ENCODE data around the gene CYB561A3. TPM values are rescaled to one million over a fixed set of nuclear protein-coding genes. Genes with fewer than 3 reads are reported as not detected.

CYB561A3 gene
- total and polyA plus RNA-seq, 2 experiments from 2014 or later, result 9.8 to 30.8 TPM

DNA sequence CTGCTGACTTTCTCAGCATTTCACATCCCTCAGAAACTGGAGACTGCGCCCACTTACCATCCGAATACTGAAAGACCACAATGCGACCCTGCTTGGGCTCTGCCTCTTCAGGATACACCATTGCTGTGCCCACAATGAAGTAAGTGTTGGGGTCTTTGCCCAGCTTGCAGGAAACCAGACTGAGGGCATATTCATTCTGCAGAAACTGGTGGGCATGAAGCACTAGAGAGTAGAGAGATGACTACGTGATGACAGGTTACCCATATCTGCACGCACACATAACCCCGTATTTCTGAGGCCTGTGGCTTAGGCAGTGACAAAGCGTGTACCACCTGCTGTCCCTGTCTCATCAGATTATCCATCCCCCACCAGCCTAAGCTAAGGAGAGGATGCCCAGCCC, 51.9 kb downstream of the CYB561A3 start (continued):
- TF ChIP-seq, protein P1, sequence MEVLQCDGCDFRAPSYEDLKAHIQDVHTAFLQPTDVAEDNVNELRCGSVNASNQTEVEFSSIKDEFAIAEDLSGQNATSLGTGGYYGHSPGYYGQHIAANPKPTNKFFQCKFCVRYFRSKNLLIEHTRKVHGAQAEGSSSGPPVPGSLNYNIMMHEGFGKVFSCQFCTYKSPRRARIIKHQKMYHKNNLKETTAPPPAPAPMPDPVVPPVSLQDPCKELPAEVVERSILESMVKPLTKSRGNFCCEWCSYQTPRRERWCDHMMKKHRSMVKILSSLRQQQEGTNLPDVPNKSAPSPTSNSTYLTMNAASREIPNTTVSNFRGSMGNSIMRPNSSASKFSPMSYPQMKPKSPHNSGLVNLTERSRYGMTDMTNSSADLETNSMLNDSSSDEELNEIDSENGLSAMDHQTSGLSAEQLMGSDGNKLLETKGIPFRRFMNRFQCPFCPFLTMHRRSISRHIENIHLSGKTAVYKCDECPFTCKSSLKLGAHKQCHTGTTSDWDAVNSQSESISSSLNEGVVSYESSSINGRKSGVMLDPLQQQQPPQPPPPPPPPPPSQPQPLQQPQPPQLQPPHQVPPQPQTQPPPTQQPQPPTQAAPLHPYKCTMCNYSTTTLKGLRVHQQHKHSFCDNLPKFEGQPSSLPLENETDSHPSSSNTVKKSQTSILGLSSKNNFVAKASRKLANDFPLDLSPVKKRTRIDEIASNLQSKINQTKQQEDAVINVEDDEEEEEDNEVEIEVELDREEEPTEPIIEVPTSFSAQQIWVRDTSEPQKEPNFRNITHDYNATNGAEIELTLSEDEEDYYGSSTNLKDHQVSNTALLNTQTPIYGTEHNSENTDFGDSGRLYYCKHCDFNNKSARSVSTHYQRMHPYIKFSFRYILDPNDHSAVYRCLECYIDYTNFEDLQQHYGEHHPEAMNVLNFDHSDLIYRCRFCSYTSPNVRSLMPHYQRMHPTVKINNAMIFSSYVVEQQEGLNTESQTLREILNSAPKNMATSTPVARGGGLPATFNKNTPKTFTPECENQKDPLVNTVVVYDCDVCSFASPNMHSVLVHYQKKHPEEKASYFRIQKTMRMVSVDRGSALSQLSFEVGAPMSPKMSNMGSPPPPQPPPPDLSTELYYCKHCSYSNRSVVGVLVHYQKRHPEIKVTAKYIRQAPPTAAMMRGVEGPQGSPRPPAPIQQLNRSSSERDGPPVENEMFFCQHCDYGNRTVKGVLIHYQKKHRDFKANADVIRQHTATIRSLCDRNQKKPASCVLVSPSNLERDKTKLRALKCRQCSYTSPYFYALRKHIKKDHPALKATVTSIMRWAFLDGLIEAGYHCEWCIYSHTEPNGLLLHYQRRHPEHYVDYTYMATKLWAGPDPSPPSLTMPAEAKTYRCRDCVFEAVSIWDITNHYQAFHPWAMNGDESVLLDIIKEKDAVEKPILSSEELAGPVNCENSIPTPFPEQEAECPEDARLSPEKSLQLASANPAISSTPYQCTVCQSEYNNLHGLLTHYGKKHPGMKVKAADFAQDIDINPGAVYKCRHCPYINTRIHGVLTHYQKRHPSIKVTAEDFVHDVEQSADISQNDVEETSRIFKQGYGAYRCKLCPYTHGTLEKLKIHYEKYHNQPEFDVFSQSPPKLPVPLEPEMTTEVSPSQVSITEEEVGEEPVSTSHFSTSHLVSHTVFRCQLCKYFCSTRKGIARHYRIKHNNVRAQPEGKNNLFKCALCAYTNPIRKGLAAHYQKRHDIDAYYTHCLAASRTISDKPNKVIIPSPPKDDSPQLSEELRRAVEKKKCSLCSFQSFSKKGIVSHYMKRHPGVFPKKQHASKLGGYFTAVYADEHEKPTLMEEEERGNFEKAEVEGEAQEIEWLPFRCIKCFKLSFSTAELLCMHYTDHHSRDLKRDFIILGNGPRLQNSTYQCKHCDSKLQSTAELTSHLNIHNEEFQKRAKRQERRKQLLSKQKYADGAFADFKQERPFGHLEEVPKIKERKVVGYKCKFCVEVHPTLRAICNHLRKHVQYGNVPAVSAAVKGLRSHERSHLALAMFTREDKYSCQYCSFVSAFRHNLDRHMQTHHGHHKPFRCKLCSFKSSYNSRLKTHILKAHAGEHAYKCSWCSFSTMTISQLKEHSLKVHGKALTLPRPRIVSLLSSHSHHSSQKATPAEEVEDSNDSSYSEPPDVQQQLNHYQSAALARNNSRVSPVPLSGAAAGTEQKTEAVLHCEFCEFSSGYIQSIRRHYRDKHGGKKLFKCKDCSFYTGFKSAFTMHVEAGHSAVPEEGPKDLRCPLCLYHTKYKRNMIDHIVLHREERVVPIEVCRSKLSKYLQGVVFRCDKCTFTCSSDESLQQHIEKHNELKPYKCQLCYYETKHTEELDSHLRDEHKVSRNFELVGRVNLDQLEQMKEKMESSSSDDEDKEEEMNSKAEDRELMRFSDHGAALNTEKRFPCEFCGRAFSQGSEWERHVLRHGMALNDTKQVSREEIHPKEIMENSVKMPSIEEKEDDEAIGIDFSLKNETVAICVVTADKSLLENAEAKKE (CRISPR knock-in tag; IDR thresholded peaks at IDR 0.05), result no peak
- no peak for TF ChIP-seq ZNF114 (CRISPR knock-in tag; IDR thresholded peaks at IDR 0.05)
- no peak for TF ChIP-seq POLR2AphosphoS5 (IDR thresholded peaks at IDR 0.05; ENCODE audit: low read depth)
- TF ChIP-seq ZNF331 (CRISPR knock-in tag; IDR thresholded peaks at IDR 0.05; ENCODE audit: low read depth), result no peak
- TF ChIP-seq CTCF (conservative IDR thresholded peaks at IDR 0.05; ENCODE audit: low read depth in 2 of 2), result no peak
- TF ChIP-seq NANOG (IDR thresholded peaks at IDR 0.05; ENCODE audit: borderline replicate concordance), result no peak
- no peak for TF ChIP-seq JUNB (IDR thresholded peaks at IDR 0.05; ENCODE audit: unreplicated experiment)
- no peak for TF ChIP-seq REST (IDR thresholded peaks at IDR 0.05; ENCODE audit: unreplicated experiment)
- TF ChIP-seq EZH2phosphoT487 (IDR thresholded peaks at IDR 0.05; ENCODE audit: unreplicated experiment), result no peak
- TF ChIP-seq STAT1 (IDR thresholded peaks at IDR 0.05; ENCODE audit: unreplicated experiment), result no peak
- TF ChIP-seq CREB1 (CRISPR knock-in tag; IDR thresholded peaks at IDR 0.05; ENCODE audit: low read depth), result no peak
- TF ChIP-seq EZH2 (IDR thresholded peaks at IDR 0.05; ENCODE audit: low read depth, unreplicated experiment), result no peak

Data from GM23338 (cell line).